HG03442 (cell line): Measurements from ENCODE around the gene NOCT.
"Not testable (repeated sequence)": the region's sequence is repeated elsewhere in the genome, so short reads cannot be mapped to it uniquely, and the experiment has no call there.

Experiments
- ATAC-seq: cut with Tn5 transposase; IDR thresholded peaks from one replicate; pipeline ENCODE4 v1.9.1; 2021; ENCODE audit warnings: mild to moderate bottlenecking, moderate library complexity; ENCODE audit not compliant: unreplicated experiment

Gene NOCT, protein sequence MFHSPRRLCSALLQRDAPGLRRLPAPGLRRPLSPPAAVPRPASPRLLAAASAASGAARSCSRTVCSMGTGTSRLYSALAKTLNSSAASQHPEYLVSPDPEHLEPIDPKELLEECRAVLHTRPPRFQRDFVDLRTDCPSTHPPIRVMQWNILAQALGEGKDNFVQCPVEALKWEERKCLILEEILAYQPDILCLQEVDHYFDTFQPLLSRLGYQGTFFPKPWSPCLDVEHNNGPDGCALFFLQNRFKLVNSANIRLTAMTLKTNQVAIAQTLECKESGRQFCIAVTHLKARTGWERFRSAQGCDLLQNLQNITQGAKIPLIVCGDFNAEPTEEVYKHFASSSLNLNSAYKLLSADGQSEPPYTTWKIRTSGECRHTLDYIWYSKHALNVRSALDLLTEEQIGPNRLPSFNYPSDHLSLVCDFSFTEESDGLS

DNA sequence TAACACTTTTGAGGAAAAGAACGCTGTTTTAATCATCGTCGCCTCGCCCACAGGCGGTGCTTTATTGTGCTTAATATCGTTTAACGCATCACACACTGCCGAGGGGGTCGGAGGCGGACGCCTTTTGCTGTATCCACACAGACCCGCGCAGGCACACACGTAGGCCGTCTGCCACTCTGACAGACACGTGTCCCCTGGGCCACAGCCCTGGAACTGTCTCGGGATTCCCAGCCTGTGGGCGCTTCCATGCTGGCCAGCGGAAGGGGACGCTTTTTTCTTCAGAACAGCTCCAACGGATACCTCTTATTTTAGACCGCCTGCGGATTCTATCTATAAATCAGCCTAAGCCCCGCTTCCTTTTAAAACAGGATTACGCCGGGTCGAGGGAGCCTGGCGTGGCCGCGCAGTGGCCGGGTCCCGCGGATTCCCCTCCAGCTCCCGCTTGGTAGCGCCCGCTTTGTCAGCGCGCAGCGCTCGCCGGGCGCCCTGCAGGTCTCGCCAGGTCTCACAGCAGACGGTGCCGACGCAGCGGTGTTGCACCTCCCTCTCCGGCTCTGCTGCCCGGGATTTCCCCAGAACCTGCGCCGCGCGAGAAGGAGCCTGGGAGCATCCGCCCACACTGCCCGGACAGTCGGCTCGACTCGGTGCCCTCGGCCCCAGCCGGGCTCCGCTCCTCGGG lies at the start of gene NOCT:
NOCT (plus strand) TSS at position 513 of the 679 bp plus-strand sequence. CDS start 201 bp downstream, outside the sequence.
- peak; percentile 92 for ATAC-seq

DNA sequence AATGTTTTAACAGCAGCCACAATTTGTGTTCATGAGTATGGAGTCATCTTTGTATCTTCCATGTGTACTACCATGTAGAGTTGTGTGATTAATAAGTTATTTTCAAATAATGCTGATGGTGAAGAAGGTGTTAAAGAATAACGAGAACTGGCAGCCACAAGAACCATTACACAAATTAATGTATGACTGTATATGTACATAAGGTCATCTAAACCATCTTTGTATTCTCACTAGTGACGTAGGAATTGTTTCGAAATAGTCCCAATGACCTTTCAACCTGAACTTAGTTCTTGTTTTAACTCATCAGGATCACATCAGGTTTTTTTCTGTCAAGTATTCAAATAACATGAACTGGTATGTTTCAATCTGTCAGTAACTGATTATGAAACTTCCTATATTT lies 48.3 kb upstream of the NOCT start:
- ATAC-seq, result peak; percentile 95

DNA sequence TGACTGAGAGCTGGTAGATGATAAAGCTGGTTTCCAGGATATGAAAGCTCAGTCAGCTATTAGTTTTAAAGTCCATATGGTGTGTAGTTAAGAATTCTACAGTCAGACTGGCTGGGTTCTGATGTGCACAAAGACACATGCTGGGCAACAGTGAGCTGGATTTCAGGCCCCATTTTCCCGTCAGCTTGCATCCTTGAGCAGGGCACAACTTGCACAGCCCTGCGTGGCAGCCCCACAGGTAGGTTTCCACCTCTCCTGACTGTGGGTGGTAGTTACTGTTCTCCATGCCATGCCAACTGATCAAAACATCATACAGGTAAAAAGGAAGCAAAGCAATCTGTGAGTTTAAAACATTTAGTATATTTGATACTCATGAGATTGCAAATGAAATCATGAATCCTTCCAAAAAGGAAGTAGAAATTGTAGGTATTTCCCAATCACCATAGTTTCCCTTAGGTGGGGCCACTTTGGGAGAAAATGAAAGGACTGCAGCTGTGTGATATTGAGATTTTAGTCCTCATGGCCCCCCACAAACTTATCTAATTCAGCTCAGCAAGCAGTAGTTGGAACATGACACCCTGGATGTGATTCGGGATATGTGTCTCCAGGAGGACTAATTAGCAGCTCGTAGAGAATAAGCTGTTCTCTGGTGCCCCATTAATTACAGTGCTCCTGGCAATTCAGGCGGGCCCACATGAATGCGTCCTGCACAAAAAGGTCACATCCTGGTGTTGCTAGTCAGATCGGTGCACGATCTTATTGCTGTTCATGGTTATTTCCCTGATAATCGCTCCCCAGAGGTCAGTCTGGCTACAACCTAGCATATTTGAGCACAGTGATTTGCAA lies 42.4 kb upstream of the NOCT start:
- no peak for ATAC-seq

DNA sequence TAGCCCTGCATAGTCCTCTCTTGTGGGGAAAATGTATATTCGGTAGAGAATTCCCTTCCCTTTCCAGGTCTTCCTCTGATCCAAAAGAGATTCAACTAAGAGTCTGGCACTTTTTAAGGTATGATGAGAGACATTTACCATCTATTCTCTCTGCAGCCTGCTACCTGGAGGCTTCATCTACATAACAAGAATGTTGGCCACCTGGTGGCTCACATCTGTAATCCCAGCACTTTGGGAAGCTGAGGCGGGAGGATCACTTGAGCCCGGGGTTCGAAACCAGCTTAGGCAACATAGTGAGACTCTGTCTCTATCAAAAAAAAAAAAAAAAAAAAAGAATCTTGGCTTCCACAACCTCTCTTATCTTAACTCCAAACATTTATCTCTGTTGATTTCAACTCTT lies 40.4 kb upstream of the NOCT start:
- no peak for ATAC-seq

DNA sequence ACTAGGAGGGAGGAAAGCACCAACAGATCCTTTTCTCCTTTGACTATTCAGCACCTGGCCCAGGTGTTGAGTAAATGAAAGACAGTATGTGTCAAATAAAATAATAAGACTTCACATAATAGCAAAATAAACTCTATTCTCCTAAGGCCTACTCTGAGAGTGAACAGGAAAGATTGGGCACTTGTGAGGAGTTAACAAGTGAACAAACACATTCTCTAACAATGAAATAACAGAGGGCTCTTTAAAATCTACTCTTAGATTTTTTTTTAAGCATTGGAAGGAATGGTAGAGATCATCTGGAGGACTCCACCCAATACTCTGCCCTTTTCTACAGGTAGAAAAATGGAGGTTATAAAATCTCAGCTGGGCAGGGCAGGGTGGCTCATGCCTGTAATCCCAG lies 39.1 kb upstream of the NOCT start:
- no peak for ATAC-seq

DNA sequence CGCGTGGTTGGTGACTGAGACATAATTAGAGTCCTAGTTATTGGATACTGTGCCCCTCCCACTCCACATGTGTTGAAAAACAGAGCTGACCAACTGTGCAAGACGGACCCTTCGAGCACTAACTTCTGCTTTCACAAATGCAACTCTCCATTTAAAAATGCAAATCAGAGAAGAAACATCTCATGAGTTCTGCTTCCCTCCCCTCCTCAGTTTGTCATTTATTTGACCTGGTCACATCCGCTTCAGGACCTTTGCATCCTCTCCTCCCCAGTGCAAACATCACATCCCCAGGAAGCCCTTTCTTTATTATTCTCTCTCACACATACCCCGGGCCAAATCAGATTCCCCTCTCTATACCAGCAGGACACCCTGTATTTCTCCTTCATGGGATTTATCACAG lies 38.1 kb upstream of the NOCT start:
- peak; percentile 87 for ATAC-seq

DNA sequence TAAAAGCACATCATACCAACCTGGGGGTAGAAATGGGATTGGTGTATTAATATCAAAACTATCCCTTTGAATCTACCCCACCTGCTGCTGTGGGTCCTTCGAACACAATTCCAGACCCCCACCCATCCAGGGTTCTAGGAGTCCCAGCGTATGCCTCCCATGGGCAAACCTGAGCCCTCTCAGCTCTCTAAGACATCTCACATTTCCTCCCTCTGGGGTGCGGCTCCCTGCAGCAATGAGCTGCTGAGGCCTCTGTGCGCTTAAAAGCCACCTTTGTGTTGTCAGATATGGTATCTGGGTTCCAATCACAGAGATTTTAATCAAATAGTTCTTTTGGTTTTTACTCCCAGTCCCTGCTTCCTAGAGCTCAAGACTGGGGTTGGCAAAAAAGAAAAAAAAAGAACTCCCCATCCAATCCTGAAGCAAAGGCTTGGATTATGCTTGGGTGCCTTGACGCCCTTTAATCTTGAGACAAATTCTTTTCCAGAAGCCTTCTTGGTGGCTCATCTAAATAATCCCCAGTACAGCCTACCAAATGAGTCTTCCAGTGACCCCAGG lies 37.5 kb upstream of the NOCT start:
- no peak for ATAC-seq

DNA sequence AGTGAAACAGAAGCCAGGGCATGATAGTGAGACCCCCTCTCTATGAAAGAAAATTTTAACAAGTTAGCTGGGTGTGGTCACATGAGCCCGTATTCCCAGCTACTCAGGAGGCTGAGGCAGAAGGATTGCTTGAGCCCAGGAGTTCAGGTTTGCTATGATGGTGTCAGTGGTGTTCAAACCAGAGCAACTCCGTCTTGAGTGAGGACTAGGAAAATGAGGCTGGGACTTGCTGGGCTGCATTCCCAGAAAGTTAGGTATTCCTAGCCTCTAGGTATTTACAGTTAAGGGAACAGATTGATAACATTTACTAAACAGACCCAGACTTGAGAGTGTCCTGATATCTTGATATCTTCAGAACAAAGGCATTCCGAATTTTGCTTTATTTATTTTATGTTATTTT lies 37.0 kb upstream of the NOCT start:
- ATAC-seq, result no peak

DNA sequence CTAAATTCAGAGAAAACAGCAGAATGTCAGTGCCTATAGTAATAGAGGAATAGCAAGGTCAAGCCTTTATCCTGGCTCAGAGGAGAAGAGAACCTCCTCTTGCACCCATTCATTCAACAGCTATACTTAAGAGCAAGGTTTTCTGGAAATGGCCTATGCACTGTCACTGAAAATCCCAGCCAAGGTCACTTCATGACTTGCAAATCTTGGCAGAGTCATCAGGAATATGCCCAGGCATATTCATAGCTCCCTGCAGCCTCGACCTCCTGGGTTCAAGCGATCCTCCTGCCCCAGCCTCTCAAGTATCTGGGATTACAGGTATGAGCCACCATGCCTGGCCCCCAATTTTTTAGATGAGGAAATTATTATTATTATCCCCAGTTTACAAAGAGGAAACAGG lies 35.8 kb upstream of the NOCT start:
- no peak for ATAC-seq

DNA sequence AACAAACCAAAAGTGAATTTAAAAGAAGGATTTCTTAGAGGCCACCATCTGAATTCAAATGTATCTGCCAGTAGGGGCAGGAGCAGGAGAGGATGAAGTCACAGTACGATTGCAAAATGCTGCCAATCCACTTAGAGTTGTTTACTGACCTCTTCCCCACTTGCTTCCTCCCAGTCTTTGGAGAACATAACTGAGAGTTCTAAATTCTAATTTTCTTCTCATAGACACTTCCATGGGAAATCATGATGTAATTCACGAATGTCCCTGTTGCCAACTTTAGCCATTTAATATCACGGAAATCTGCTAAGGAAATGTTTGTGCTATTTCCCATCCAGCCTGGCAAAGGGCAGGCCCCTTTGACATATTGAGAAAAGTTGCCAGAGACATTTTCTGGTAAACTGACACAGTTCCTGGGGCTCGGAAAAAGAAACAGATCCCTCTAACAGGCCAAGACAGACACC lies 33.6 kb upstream of the NOCT start:
- ATAC-seq, result no peak

DNA sequence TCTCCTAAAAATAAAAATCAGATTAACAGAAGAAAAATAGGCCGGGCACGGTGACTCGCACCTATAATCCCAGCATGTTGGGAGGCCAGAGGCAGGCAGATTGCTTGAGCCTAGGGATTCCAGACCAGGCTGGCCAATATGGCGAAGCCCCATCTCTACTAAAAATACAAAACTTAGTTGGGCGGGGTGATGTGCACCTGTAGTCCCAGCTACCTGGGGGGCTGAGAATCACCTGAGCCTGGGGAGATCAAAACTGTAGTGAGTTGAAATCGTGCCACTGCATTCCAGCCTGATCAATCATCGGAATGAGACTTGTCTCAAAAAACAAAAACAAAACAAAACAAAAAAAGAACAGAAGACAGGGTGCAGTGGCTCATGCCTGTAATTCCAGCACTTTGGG lies 32.8 kb upstream of the NOCT start:
- ATAC-seq, result no peak

DNA sequence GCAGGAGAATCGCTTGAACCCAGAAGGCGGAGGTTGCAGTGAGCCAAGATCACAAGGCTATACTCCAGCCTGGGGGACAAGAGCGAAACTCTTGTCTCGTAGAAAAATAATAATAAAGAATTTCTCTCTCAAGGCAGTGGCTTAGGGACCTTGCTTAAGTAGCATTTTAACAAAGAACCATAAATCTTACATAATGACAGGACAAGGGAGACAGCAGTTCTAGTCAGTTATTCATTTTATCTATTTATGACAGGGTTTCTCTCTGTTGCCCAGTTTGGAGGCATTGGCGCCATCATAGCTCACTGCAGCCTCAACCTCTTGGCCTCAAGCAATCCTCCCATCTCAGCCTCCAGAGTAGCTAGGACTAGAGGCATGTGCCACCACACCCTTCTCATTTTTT lies 31.9 kb upstream of the NOCT start:
- ATAC-seq, result no peak

DNA sequence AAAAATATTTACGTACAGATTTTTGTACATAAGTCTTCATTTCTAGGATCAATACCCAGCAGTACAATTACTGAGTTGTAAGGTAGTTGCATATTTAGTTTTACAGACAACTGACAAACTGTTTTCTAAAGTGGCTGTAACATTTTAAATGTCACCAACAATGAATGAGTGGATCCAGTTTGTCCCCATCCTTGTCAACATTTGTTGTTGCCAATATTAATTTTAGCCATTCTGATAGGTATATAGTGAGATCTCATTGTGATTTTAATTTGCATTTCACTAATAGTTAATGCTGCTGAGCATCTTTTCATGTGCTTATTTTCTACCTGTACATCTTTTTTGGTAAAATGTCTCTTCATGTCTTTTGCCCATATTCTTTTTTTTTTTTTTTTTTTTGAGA lies 30.9 kb upstream of the NOCT start:
- ATAC-seq, result no peak

DNA sequence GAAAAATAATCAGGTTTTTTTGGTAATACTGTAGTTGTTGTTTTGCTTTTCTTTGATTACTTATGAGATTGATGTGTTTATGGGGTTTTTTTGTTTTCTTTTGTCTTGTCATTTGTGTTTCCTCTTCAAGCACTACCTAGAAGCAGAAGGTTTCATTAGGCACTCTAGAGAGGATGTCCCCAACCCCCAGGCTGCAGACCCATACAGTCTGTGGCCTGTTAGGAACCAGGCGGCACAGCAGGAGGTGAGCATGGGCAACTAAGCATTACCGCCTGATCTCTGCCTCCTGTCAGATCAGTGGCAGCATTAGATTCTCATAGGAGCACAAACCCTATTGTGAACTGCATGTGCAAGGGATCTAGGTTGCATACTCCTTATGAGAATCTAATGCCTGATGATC lies 22.9 kb upstream of the NOCT start:
- no peak for ATAC-seq

DNA sequence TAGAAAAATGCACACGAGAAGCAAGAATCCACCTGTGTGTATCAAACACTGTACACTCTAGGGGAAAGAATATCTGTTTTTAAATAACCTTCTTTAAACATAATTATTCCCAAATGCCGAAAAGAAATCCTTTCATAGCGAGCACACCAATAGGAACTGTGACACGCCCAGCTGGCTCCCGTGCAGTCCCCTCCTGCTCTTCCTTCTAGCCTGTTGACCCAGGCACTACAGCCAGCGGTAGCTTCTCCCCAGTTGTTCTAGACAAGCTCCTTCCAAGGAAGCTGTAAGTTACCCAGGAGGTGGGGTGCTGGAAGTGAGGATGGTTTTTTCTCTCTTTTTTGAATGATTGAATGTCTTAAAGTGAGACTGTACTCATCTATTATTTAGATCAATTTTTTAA lies 19.5 kb upstream of the NOCT start:
- ATAC-seq, result no peak

DNA sequence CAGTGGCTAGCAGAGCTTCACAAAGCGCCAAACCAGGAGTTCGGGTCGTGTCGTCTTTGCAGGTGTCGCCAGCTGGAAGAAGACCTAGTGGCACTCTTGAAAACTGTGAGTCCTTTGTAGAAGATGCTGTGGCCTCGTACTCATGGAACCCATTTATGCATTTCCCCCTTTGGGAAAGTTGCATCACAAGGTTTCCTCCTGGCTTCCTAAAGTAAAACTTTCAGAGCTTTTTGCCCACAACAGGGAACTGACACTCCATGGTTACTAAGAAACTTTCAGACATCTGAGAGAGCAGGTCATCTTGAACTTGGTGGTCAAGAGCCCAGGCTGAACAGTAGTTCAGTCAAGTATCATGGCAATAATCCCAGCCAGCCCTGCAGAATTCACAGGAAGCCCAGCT lies 15.9 kb upstream of the NOCT start:
- ATAC-seq, result no peak

DNA sequence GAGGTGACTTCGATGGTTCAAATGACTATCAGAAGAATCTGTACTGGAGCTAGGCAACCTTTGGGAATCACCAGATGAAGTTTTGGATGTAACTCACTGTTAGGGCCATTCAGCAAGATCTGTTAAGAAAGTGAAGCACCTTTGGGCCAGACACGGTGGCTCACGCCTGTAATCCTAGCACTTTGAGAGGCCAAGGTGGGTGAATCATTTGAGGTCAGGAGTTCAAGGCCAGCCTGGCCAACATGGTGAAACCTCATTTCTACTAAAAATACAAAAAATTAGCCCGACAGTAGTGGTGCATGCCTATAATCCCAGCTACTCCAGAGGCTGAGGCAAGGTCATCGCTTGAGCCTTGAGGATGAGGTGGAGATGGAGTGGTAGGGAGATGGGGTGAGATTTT lies 15.4 kb upstream of the NOCT start:
- ATAC-seq, result not testable (repeated sequence)

DNA sequence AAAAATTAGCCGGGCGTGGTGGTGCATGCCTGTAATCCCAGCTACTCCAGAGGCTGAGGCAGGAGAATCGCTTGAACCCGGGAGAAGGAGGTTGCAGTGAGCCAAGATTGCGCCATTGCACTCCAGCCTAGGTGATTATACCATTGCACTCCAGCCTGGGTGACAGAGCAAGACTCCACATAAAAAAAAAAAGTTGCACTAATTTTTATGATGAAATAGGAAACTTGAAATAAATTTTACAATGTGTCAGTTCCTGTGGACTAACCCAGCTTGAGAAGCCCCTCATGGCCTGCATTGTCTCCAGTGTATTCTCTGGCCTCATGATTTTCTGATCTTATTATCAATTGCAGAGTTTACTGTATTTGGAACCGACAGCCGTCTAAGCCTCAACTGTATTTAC lies 14.2 kb upstream of the NOCT start:
- not testable (repeated sequence) for ATAC-seq

DNA sequence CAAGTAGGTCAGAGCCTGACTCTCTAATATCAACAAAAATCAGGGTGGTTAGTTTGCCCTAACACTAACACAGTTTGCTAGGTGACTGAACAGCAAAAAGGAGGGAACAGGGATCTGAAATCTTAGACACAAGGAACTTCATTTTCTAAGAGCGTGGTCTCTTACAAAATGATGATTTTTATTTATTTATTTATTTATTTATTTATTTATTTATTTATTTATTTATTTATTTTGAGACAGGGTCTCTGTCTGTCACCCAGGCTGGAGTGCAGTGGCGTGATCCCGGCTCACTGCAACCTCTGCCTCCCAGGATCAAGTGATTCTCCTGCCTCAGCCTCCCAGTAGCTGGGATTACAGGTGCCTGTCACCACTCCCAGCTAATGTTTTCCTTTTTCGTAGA lies 11.9 kb upstream of the NOCT start:
- not testable (repeated sequence) for ATAC-seq

DNA sequence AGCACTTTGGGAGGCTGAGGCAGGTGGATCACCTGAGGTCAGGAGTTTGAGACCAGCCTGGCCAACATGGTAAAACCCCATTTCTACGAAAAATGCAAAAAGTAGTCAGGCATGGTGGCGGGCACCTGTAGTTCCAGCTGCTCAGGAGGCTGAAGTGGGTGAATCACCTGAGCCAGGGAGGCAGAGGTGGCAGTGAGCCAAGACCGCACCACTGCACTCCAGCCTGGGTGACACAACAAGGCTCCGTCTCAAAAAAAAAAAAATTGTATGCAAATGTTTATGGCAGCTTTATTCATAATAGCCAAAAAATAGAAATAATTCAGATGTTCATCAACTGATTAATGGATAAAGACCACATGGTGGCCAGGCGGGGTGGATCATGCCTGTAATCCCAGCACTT lies 9.8 kb upstream of the NOCT start:
- ATAC-seq, result no peak

DNA sequence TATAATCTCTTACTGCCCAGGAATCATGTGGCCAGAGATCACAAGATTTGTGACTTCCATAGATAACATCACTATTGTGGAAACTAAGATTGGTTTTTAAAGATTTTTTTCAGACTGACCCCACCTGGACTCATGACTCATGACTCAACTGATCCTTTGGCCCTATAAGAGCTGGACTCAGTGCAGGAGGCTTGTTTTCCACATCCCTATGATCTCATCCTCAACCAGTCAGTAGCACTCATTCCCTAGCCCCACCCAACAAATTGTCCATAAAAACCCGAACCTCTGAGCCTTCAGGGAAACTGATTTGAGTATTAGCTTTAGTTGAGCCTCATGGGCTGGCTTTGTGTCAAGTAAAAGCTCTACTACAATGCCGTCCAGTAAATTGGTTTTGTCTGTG lies 7.9 kb upstream of the NOCT start:
- ATAC-seq, result no peak
